ENCODE measurements around the gene AOC1.

Gene AOC1

GRCh38 chr7:150835702-150836280, 16.5 kb upstream of the AOC1 start:
- DNase-seq (ENCODE audit: low read depth): no peak

GRCh38 chr7:150838965-150839650, 13.2 kb upstream of the AOC1 start:
- no peak for DNase-seq (ENCODE audit: low read depth)

- no peak for DNase-seq (ENCODE audit: low read depth)
These were observed 10.3 kb upstream of the AOC1 start for GRCh38 chr7:150842018-150842417.

GRCh38 chr7:150842716-150843115, 9.6 kb upstream of the AOC1 start:
- DNase-seq (ENCODE audit: low read depth): no peak

- DNase-seq (ENCODE audit: low read depth): no peak
These were observed 6.9 kb upstream of the AOC1 start for GRCh38 chr7:150845421-150845861.

- DNase-seq (ENCODE audit: low read depth): no peak
These were observed 5.8 kb upstream of the AOC1 start for GRCh38 chr7:150846291-150847115.

- DNase-seq (ENCODE audit: low read depth): no peak
These were observed 4.8 kb upstream of the AOC1 start for GRCh38 chr7:150847536-150847935.

- DNase-seq (ENCODE audit: low read depth): no peak
These were observed 4.2 kb upstream of the AOC1 start for GRCh38 chr7:150848111-150848510.

GRCh38 chr7:150848561-150849115, 3.7 kb upstream of the AOC1 start:
- no peak for DNase-seq (ENCODE audit: low read depth)

GRCh38 chr7:150849204-150849775, 3.0 kb upstream of the AOC1 start:
- DNase-seq (ENCODE audit: low read depth): no peak

GRCh38 chr7:150850273-150850672, 2.0 kb upstream of the AOC1 start:
- no peak for DNase-seq (ENCODE audit: low read depth)

- DNase-seq (ENCODE audit: low read depth): no peak
These were observed 586 bp upstream of the AOC1 start for GRCh38 chr7:150851492-150852370.

- DNase-seq (ENCODE audit: low read depth): no peak
These were observed 2.0 kb downstream of the AOC1 start for GRCh38 chr7:150854066-150855000.

- no peak for DNase-seq (ENCODE audit: low read depth)
These were observed 2.7 kb downstream of the AOC1 start for GRCh38 chr7:150855046-150855445.

GRCh38 chr7:150855476-150856302, 3.4 kb downstream of the AOC1 start:
- no peak for DNase-seq (ENCODE audit: low read depth)

GRCh38 chr7:150856303-150857275, 4.3 kb downstream of the AOC1 start:
- no peak for DNase-seq (ENCODE audit: low read depth)

- DNase-seq (ENCODE audit: low read depth): no peak
These were observed 5.1 kb downstream of the AOC1 start for GRCh38 chr7:150857276-150858055.

Measured in activated gamma-delta T cell treated with anti-CD3 and anti-CD28 coated beads, Interleukin-2, amount 50 U/mL, for 16 hours (primary cell).